NCI-H146 (cell line): ENCODE results near the gene TXNL1.
A peak's percentile ranks its signal among the peaks of the same experiment; 100 is the strongest.

ENCODE experiments used
- DNase-seq: peaks from one replicate; lab custom pipeline; 2025; lab: John Stamatoyannopoulos, UW

TXNL1 gene

GRCh38 chr18:56569416-56569815 is 69.0 kb downstream of the TXNL1 start:
- DNase-seq = no peak

GRCh38 chr18:56568986-56569385 is 69.4 kb downstream of the TXNL1 start:
- DNase-seq = no peak

GRCh38 chr18:56565551-56566345 is 72.6 kb downstream of the TXNL1 start:
- no peak for DNase-seq

GRCh38 chr18:56565046-56565445 is 73.3 kb downstream of the TXNL1 start:
- no peak for DNase-seq

- peak; percentile 33 for DNase-seq
These were observed 74.8 kb downstream of the TXNL1 start for GRCh38 chr18:56563568-56563967.

GRCh38 chr18:56562479-56562878 is 75.9 kb downstream of the TXNL1 start:
- no peak for DNase-seq

GRCh38 chr18:56560992-56561391 is 77.4 kb downstream of the TXNL1 start:
- no peak for DNase-seq

- DNase-seq = no peak
These were observed 79.3 kb downstream of the TXNL1 start for GRCh38 chr18:56559044-56559443.

GRCh38 chr18:56556907-56557306 is 81.5 kb downstream of the TXNL1 start:
- DNase-seq = no peak

GRCh38 chr18:56550121-56550520 is 88.3 kb downstream of the TXNL1 start:
- DNase-seq = no peak
